ENCODE measurements around the gene ZNF528.

Gene ZNF528

GRCh38 chr19:52453324-52454094 lies 55.9 kb downstream of the ZNF528 start, which contains the start of gene ZNF578:
ZNF578 (plus strand) TSS chr19:52453553; CDS start chr19:52501846, 48,293 bp downstream.
- TF ChIP-seq, protein P1, sequence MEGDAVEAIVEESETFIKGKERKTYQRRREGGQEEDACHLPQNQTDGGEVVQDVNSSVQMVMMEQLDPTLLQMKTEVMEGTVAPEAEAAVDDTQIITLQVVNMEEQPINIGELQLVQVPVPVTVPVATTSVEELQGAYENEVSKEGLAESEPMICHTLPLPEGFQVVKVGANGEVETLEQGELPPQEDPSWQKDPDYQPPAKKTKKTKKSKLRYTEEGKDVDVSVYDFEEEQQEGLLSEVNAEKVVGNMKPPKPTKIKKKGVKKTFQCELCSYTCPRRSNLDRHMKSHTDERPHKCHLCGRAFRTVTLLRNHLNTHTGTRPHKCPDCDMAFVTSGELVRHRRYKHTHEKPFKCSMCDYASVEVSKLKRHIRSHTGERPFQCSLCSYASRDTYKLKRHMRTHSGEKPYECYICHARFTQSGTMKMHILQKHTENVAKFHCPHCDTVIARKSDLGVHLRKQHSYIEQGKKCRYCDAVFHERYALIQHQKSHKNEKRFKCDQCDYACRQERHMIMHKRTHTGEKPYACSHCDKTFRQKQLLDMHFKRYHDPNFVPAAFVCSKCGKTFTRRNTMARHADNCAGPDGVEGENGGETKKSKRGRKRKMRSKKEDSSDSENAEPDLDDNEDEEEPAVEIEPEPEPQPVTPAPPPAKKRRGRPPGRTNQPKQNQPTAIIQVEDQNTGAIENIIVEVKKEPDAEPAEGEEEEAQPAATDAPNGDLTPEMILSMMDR (IDR thresholded peaks at IDR 0.05; ENCODE audit: low read depth, low read length, missing control alignments), result no peak
- DNase-seq (ENCODE audit: low read depth), result peak; percentile 42
- in situ Hi-C loops (cut with HindIII; ENCODE audit: low sequenced_read_pairs), result no loop called here
- peak within 1 kb of the TSS; percentile 67 for H3K4me3 ChIP-seq (ENCODE audit: low read depth, low read length)

DNA sequence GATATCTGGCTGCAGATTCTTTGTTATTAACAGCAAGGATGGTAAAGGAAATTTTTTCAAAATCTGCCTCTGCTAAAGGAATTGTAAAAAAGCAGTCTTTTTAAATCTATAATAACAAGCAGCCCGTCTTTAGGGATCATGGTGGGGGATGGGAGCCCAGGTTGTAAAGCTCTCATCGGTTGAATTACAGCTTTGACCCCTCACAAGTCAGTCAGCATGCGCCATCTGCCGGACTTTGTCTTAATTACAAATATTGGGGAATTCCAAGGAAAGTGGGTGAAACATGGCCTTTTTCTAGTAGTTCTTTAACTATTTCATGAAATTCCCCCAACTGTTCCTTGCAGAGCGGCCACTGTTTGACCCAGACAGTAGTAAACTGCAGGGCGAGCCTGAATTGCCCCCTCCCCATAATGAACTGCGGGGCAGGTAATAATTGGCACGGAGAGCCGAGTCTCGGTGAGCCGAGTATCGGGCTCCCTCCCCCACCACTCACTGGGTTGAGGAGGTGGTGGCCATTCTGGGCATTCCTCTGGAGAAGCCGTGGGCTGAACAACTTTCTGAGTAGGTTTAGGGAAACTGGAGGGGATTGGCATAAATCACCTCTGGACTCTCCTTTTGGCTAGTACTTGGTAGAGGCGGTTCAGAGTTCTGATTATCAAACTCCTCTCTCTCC lies 67.3 kb downstream of the ZNF528 start:
- H3K4me3 ChIP-seq (ENCODE audit: low read depth, low read length), result no peak overlapping the region
- no peak for DNase-seq (ENCODE audit: low read depth)
- TF ChIP-seq, protein P1 (IDR thresholded peaks at IDR 0.05; ENCODE audit: low read depth, low read length, missing control alignments), result no peak
- in situ Hi-C loops (cut with HindIII; ENCODE audit: low sequenced_read_pairs), result no loop called here
